ENCODE measurements around the gene SLC1A2. TPM values are rescaled to one million over a fixed set of nuclear protein-coding genes. Genes with fewer than 3 reads are reported as not detected.

SLC1A2 gene
- total RNA-seq, 1 experiment from 2014 or later: 0.50 TPM

- peak; percentile 73 for TF ChIP-seq CTCF (IDR thresholded peaks at IDR 0.05)
- TF ChIP-seq RORB (CRISPR knock-in tag; IDR thresholded peaks at IDR 0.05): no peak
- Mint-ChIP-seq H3K9me3 (peaks cover 16% of the 10 kb centered on the region), H3K27ac (no peak overlapping the region), H3K27me3 (ENCODE audit: low read depth) (no peaks in the 10 kb centered on the region; the same call in 1 of the 2 replicates), H3K36me3 (peaks cover 4% of the 10 kb centered on the region; the same call in 1 of the 2 replicates), H3K4me1 (peaks cover 16% of the 10 kb centered on the region), H3K4me3 (peak overlapping the region; percentile 51)
- DNase-seq (ENCODE audit: low spot score) (peak; percentile 66), ATAC-seq (peak; percentile 96)
- CTCF ChIA-PET: interaction anchor here (0.8 to 1.6 kb wide), 11 partner anchors 15 to 368 kb away, joined by 3 to 12 read pairs (median 3); no protein-coding TSS in a partner anchor
- POLR2A ChIA-PET: interaction anchor here (1.0 kb wide), 1 partner anchor 67 kb away, joined by 3 read pairs; no protein-coding TSS in a partner anchor
These were observed 181.3 kb downstream of the SLC1A2 start for GRCh38 chr11:35237860-35238715.

GRCh38 chr11:35237351-35237750 is 182.0 kb downstream of the SLC1A2 start:
- H3K4me1 Mint-ChIP-seq: peaks cover 16% of the 10 kb centered on the region
- ATAC-seq (peak; percentile 16; the same call in 1 of the 2 replicates), DNase-seq (ENCODE audit: low spot score) (no peak)
- CTCF ChIA-PET: interaction anchor here (0.8 to 1.6 kb wide), 11 partner anchors 14 to 368 kb away, joined by 3 to 12 read pairs (median 3); no protein-coding TSS in a partner anchor
- peaks cover 16% of the 10 kb centered on the region for H3K9me3 Mint-ChIP-seq
- no peak overlapping the region for H3K4me3 Mint-ChIP-seq
- no peaks in the 10 kb centered on the region; the same call in 1 of the 2 replicates for H3K27me3 Mint-ChIP-seq (ENCODE audit: low read depth)
- POLR2A ChIA-PET: interaction anchor here (1.0 kb wide), 1 partner anchor 68 kb away, joined by 3 read pairs; no protein-coding TSS in a partner anchor
- H3K27ac Mint-ChIP-seq: no peak overlapping the region
- H3K36me3 Mint-ChIP-seq: peaks cover 4% of the 10 kb centered on the region; the same call in 1 of the 2 replicates
- no peak for TF ChIP-seq ETV6 (CRISPR knock-in tag; IDR thresholded peaks at IDR 0.05)
- TF ChIP-seq KAT7 (CRISPR knock-in tag; IDR thresholded peaks at IDR 0.05; ENCODE audit: borderline replicate concordance): no peak
- no peak for TF ChIP-seq GTF2I (CRISPR knock-in tag; conservative IDR thresholded peaks at IDR 0.05)
- TF ChIP-seq MXD4 (CRISPR knock-in tag; IDR thresholded peaks at IDR 0.05; ENCODE audit: borderline replicate concordance): no peak
- TF ChIP-seq AR (CRISPR knock-in tag; IDR thresholded peaks at IDR 0.05): no peak
- TF ChIP-seq CREB1 (CRISPR knock-in tag; IDR thresholded peaks at IDR 0.05): no peak

GRCh38 chr11:35236667-35237003 is 182.7 kb downstream of the SLC1A2 start:
- POLR2A ChIA-PET: no interaction called here
- ATAC-seq: no peak
- CTCF ChIA-PET: interaction anchor here (0.6 kb wide), 1 partner anchor 216 kb away, joined by 3 read pairs; no protein-coding TSS in a partner anchor
- H3K9me3 Mint-ChIP-seq: peaks cover 16% of the 10 kb centered on the region
- H3K27me3 Mint-ChIP-seq (ENCODE audit: low read depth): no peaks in the 10 kb centered on the region; the same call in 1 of the 2 replicates
- DNase-seq (ENCODE audit: low spot score): no peak
- peaks cover 4% of the 10 kb centered on the region; the same call in 1 of the 2 replicates for H3K36me3 Mint-ChIP-seq
- peaks cover 16% of the 10 kb centered on the region for H3K4me1 Mint-ChIP-seq
- no peak overlapping the region for H3K4me3 Mint-ChIP-seq
- H3K27ac Mint-ChIP-seq: no peak overlapping the region
- no peak for TF ChIP-seq ZNF671 (CRISPR knock-in tag; IDR thresholded peaks at IDR 0.05)
- no peak for TF ChIP-seq ATF1 (CRISPR knock-in tag; IDR thresholded peaks at IDR 0.05)
- no peak for TF ChIP-seq TCF7 (CRISPR knock-in tag; IDR thresholded peaks at IDR 0.05; ENCODE audit: low read depth)
- no peak for TF ChIP-seq RORB (CRISPR knock-in tag; IDR thresholded peaks at IDR 0.05)
- no peak for TF ChIP-seq ZNF263 (CRISPR knock-in tag; IDR thresholded peaks at IDR 0.05; ENCODE audit: low read depth)
- TF ChIP-seq ATF3 (CRISPR knock-in tag; conservative IDR thresholded peaks at IDR 0.05): no peak
- no peak for TF ChIP-seq ELF4 (CRISPR knock-in tag; IDR thresholded peaks at IDR 0.05; ENCODE audit: low read depth)
- no peak for TF ChIP-seq ZSCAN18 (CRISPR knock-in tag; IDR thresholded peaks at IDR 0.05)
- TF ChIP-seq TEAD1 (CRISPR knock-in tag; IDR thresholded peaks at IDR 0.05): no peak
- no peak for TF ChIP-seq CREM (CRISPR knock-in tag; IDR thresholded peaks at IDR 0.05)
- TF ChIP-seq MAX (CRISPR knock-in tag; IDR thresholded peaks at IDR 0.05): no peak
- TF ChIP-seq HMGXB4 (CRISPR knock-in tag; IDR thresholded peaks at IDR 0.05): no peak
- TF ChIP-seq ZNF512 (CRISPR knock-in tag; IDR thresholded peaks at IDR 0.05; ENCODE audit: borderline replicate concordance): no peak
- no peak for TF ChIP-seq NFATC4 (CRISPR knock-in tag; IDR thresholded peaks at IDR 0.05)
